Measurements from ENCODE around the gene TXNRD2. TPM values are rescaled to one million over a fixed set of nuclear protein-coding genes. Genes with fewer than 3 reads are reported as not detected.

TXNRD2 gene
- total RNA-seq, 6 experiments from 2014 or later = 35.9 to 47.8 (median 44.3) TPM

GRCh38 chr22:19989725-19990067 lies 48.1 kb upstream of the TXNRD2 start:
- no CpG with 5 or more reads among the region's 3 CpGs for WGBS (ENCODE audit: insufficient coverage, low coverage, low lambda C conversion rate, missing lambda C conversion rate)
- peak in 1 of 3 donors; percentile 22 for DNase-seq
- Histone ChIP-seq H3K36me3 (no peaks in the 10 kb centered on the region), H3K27me3 (no peaks in the 10 kb centered on the region), H3K4me1 (peaks cover 0 to 18% (median 5%) of the 10 kb centered on the region in 4 donors), H3K27ac (peak overlapping the region in 1 of 3 donors; percentile 4), H3K9me3 (no peaks in the 10 kb centered on the region), H3K4me3 (no peak overlapping the region)
- ATAC-seq = no peak
- TF ChIP-seq CTCF (IDR thresholded peaks at IDR 0.05) (no peak), POLR2A (IDR thresholded peaks at IDR 0.05) (no peak)
- intact Hi-C loops (cut with DNase I) = no loop called here

- DNase-seq (peak in 1 of 3 donors; percentile 60), ATAC-seq (peak; percentile 11 to 52 (median 36))
- H3K4me1 ChIP-seq = peaks cover 0 to 18% (median 5%) of the 10 kb centered on the region in 4 donors
- peak overlapping the region in 2 of 3 donors; percentile 4 to 21 for H3K27ac ChIP-seq
- no peaks in the 10 kb centered on the region for H3K9me3 ChIP-seq
- no peak overlapping the region for H3K4me3 ChIP-seq
- WGBS (ENCODE audit: insufficient coverage, low coverage, low lambda C conversion rate, missing lambda C conversion rate) = 70% methylated on average over 5 of the region's 18 CpGs
- TF ChIP-seq POLR2A (IDR thresholded peaks at IDR 0.05) (no peak), CTCF (IDR thresholded peaks at IDR 0.05) (no peak)
- intact Hi-C loops (cut with DNase I) = no loop called here
- H3K36me3 ChIP-seq = no peaks in the 10 kb centered on the region
- H3K27me3 ChIP-seq = no peaks in the 10 kb centered on the region
Observed at GRCh38 chr22:19988965-19989724, 47.5 kb upstream of the TXNRD2 start.

- TF ChIP-seq POLR2A (IDR thresholded peaks at IDR 0.05) (no peak), CTCF (IDR thresholded peaks at IDR 0.05) (no peak)
- peak in 1 of 3 donors; percentile 51 for DNase-seq
- intact Hi-C loops (cut with DNase I) = no loop called here
- peaks cover 0 to 17% (median 5%) of the 10 kb centered on the region in 4 donors for H3K4me1 ChIP-seq
- no peak overlapping the region for H3K4me3 ChIP-seq
- H3K27ac ChIP-seq = no peak overlapping the region
- WGBS (ENCODE audit: insufficient coverage, low coverage, low lambda C conversion rate, missing lambda C conversion rate) = no CpG with 5 or more reads among the region's 9 CpGs
- no peaks in the 10 kb centered on the region for H3K27me3 ChIP-seq
- H3K9me3 ChIP-seq = no peaks in the 10 kb centered on the region
- no peaks in the 10 kb centered on the region for H3K36me3 ChIP-seq
- no peak for ATAC-seq
Observed at GRCh38 chr22:19988331-19988808, 46.8 kb upstream of the TXNRD2 start.

GRCh38 chr22:19987394-19988306 lies 46.0 kb upstream of the TXNRD2 start:
- no peaks in the 10 kb centered on the region for H3K36me3 ChIP-seq
- TF ChIP-seq CTCF (IDR thresholded peaks at IDR 0.05) = no peak
- no peak for TF ChIP-seq POLR2A (IDR thresholded peaks at IDR 0.05)
- DNase-seq (peak in 1 of 3 donors; percentile 53), ATAC-seq (no peak)
- no peak overlapping the region for H3K4me3 ChIP-seq
- peaks cover 0 to 10% (median 5%) of the 10 kb centered on the region in 4 donors for H3K4me1 ChIP-seq
- no peaks in the 10 kb centered on the region for H3K27me3 ChIP-seq
- peak overlapping the region in 1 of 3 donors; percentile 1 for H3K27ac ChIP-seq
- no peaks in the 10 kb centered on the region for H3K9me3 ChIP-seq
- intact Hi-C loops (cut with DNase I) = no loop called here
- WGBS (ENCODE audit: insufficient coverage, low coverage, low lambda C conversion rate, missing lambda C conversion rate) = 60% methylated on average over 2 of the region's 24 CpGs

All from right lobe of liver (tissue), 6 donors.